AG08396 (cell line): Measurements from ENCODE around the gene IGF2BP2.
"Not testable (repeated sequence)": the region's sequence is repeated elsewhere in the genome, so short reads cannot be mapped to it uniquely, and the experiment has no call there.

Experiments used
- DNase-seq: peaks from one replicate; pipeline ENCODE4 v3.0.0; 2012; ENCODE audit warnings: low spot score, mixed read lengths

The IGF2BP2 gene

GRCh38 chr3:185639632-185640206 lies 185.1 kb downstream of the IGF2BP2 start:
- no peak for DNase-seq

- DNase-seq: not testable (repeated sequence)
These were observed 186.2 kb downstream of the IGF2BP2 start for GRCh38 chr3:185638651-185639050.

GRCh38 chr3:185637388-185637787 lies 187.5 kb downstream of the IGF2BP2 start:
- no peak for DNase-seq

- DNase-seq: no peak
These were observed 191.8 kb downstream of the IGF2BP2 start for GRCh38 chr3:185632996-185633395.

- DNase-seq: no peak
These were observed 193.2 kb downstream of the IGF2BP2 start for GRCh38 chr3:185631508-185632206.

GRCh38 chr3:185631108-185631507 lies 193.7 kb downstream of the IGF2BP2 start:
- DNase-seq: no peak

- peak; percentile 31 for DNase-seq
These were observed 194.6 kb downstream of the IGF2BP2 start for GRCh38 chr3:185630182-185630622.

- DNase-seq: no peak
These were observed 195.2 kb downstream of the IGF2BP2 start for GRCh38 chr3:185629554-185630181.

GRCh38 chr3:185625784-185626183 lies 199.1 kb downstream of the IGF2BP2 start:
- DNase-seq: no peak

- DNase-seq: no peak
These were observed 200.7 kb downstream of the IGF2BP2 start for GRCh38 chr3:185623939-185624665.

GRCh38 chr3:185613016-185613415 lies 211.8 kb downstream of the IGF2BP2 start:
- no peak for DNase-seq

GRCh38 chr3:185606196-185606595 lies 218.6 kb downstream of the IGF2BP2 start:
- DNase-seq: no peak

- no peak for DNase-seq
These were observed 219.3 kb downstream of the IGF2BP2 start for GRCh38 chr3:185605566-185605965.

- no peak for DNase-seq
These were observed 229.3 kb downstream of the IGF2BP2 start for GRCh38 chr3:185595526-185595925.

- DNase-seq: no peak
These were observed 230.8 kb downstream of the IGF2BP2 start for GRCh38 chr3:185594073-185594472.
